MM.1S (cell line): ENCODE data around the gene MEGF10.

Experiments used
- CTCF ChIP-seq: fragments of 300-600 bp; sonication (generic); IDR thresholded peaks from 2 replicates; pipeline ENCODE4 v1.5.1; 2016; ENCODE audit warnings: antibody characterized with exemption, low read length, mixed read lengths
- EZH2 ChIP-seq: fragments of 300-600 bp; sonication (generic); optimal IDR thresholded peaks from 2 replicates; pipeline ENCODE3; 2017; ENCODE audit warnings: low read depth, mild to moderate bottlenecking, antibody characterized with exemption, low read length, mixed read lengths

DNA sequence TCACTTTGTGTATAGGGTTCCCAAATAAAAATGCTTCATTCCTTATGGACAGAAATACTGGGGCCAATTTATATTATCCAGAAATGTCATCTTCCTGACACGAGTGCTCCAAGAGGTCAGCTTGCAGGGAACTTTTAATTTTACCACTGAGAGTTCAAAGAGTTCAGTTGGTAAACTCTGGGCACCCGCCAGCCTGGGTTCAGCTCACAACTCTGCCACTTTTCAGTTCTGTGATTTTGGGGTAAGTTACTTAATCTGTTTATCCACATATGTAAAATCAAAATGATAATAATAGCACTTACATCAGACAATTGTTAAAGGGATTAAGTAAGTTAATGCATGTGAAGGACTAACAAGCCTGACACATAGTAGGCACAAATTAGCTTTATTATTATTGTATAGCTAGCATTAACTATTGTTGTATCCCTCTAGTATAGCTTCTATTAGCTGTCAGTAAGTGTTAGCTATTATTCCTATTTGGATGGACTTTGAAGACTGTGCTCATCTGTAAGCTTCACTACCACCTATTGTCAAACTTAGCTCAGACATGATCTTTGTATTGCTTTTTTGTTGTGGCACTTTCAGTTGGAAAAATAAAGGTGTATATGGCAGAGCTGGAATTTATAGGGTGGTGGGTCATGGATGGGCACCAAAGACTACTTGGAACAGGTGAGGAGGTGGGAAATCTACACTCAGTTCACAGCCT, 1.6 kb downstream of the MEGF10 start:
- TF ChIP-seq EZH2 = no peak
- no peak for TF ChIP-seq CTCF
